Measurements from ENCODE around the gene UBP1. TPM values are rescaled to one million over a fixed set of nuclear protein-coding genes. Genes with fewer than 3 reads are reported as not detected.

Gene UBP1
- total and polyA plus RNA-seq, 9 of the 15 experiments (the other 6 are each of a cell fraction or from before 2014, with no cell fraction given) = 13.6 to 143 (median 79.6) TPM

DNA sequence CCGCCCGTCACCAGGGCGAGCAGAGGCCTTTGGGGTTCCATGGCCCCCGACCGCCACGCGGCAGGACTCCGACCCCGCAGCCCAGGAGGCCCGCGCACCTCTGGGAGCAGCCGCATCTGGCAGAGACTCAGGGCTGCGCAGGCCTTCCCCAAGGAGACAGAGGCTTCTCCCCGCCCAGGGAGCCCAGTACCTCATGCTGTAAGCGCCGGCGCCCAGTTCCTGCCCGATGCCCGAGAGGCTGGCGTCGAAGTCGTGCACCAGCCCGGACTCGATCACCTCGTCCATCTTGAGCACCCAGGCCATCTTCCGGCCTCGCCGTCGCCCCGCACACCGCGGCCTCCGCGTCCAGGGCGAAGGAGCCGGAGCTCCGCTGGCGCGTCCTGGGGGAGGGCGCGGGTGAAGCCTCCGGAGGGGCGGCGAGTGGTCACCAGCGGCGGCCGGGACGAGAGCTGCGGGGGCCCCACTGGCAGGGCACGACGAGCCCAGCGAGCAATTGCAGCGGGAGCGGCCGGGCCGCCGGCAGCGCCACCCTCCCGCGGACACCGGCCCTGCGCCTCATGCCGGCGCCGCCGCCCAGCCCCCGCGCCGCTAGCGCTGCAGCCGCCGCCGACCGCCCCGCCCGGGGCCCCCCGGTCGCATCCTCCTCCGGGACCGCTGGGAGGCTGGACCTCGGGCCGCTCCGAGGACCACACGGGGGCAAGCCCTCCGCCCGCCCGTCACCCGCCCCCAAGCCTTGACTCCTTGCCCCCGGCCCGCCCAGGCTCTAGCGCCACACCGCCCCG lies 468 bp downstream of the UBP1 start (continued):
- TF ChIP-seq, protein P1, sequence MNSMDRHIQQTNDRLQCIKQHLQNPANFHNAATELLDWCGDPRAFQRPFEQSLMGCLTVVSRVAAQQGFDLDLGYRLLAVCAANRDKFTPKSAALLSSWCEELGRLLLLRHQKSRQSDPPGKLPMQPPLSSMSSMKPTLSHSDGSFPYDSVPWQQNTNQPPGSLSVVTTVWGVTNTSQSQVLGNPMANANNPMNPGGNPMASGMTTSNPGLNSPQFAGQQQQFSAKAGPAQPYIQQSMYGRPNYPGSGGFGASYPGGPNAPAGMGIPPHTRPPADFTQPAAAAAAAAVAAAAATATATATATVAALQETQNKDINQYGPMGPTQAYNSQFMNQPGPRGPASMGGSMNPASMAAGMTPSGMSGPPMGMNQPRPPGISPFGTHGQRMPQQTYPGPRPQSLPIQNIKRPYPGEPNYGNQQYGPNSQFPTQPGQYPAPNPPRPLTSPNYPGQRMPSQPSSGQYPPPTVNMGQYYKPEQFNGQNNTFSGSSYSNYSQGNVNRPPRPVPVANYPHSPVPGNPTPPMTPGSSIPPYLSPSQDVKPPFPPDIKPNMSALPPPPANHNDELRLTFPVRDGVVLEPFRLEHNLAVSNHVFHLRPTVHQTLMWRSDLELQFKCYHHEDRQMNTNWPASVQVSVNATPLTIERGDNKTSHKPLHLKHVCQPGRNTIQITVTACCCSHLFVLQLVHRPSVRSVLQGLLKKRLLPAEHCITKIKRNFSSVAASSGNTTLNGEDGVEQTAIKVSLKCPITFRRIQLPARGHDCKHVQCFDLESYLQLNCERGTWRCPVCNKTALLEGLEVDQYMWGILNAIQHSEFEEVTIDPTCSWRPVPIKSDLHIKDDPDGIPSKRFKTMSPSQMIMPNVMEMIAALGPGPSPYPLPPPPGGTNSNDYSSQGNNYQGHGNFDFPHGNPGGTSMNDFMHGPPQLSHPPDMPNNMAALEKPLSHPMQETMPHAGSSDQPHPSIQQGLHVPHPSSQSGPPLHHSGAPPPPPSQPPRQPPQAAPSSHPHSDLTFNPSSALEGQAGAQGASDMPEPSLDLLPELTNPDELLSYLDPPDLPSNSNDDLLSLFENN (IDR thresholded peaks at IDR 0.05; ENCODE audit: low read depth in 2 of 2, low read length in 2 of 2) = 0 out of 4 replicates have a peak, but pooled peaks of 1 of the 2 experiments have one; percentile 10
- TF ChIP-seq EGR1 (conservative IDR thresholded peaks at IDR 0.05) = no peak
- TF ChIP-seq SAFB (IDR thresholded peaks at IDR 0.05; ENCODE audit: borderline replicate concordance, low read depth, low read length) = no peak
- TF ChIP-seq RBM39 (optimal IDR thresholded peaks at IDR 0.05; ENCODE audit: low read depth, low read length) = no peak
- TF ChIP-seq, protein P2, sequence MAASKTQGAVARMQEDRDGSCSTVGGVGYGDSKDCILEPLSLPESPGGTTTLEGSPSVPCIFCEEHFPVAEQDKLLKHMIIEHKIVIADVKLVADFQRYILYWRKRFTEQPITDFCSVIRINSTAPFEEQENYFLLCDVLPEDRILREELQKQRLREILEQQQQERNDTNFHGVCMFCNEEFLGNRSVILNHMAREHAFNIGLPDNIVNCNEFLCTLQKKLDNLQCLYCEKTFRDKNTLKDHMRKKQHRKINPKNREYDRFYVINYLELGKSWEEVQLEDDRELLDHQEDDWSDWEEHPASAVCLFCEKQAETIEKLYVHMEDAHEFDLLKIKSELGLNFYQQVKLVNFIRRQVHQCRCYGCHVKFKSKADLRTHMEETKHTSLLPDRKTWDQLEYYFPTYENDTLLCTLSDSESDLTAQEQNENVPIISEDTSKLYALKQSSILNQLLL (CRISPR knock-in tag; IDR thresholded peaks at IDR 0.05; ENCODE audit: borderline replicate concordance) = no peak
- TF ChIP-seq, protein P3, sequence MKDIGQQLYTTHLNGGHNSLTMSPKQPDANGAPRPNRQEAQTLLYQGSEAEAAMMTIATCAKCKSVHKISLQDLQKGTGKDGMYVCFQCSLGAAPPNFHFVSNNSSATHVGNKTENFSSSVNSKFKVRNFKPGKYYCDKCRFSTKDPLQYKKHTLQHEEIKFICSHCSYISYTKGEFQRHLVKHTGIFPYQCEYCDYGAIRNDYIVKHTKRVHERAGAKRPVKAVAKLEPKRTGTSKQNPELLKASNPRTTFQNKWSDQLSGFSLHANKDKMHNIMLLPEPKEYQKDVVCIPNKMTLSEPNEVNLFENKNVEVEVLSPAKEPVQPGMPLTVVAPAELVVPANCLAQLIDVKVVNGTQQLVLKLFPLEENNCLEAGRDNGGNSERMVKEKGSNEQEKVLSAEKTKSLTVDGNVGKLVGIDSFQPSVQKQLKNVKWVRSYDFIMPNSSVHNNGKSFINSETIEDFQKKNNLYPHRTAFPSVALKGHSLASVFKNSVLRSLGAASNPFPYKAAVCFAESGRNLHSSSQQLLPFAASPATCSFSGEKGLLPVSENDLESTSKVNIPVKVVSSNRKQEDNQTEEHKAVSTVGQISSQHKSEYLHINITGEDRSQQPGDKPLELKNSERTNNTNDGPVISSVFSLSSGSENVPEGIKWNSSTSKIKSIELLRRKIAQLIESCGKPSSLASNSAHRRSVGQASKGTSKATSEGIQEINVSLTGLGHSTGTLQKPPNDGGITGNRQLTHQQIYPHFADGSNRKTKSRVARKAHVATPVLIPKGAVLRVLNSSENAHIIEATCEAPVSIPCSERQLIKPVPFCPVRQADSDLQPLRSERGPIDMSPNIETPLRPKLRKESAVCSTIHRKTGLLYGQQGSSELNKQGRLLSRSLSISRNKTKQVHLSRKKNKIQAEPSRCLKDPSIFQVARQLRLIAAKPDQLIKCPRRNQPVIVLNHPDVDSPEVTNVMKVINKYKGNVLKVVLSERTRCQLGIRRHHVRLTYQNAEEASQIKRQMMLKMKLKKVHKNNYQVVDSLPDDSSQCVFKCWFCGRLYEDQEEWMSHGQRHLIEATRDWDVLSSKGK (CRISPR knock-in tag; IDR thresholded peaks at IDR 0.05) = no peak
- no peak for TF ChIP-seq ATF1 (CRISPR knock-in tag; IDR thresholded peaks at IDR 0.05)
- peak; percentile 40 for TF ChIP-seq ATF1 (tag; IDR thresholded peaks at IDR 0.05)
- TF ChIP-seq ZNF282 (CRISPR knock-in tag; IDR thresholded peaks at IDR 0.05) = peak; percentile 85; the same call in 1 of the 2 replicates
- no peak; the same call in 1 of the 2 replicates for TF ChIP-seq NR4A1 (CRISPR knock-in tag; IDR thresholded peaks at IDR 0.05)
- TF ChIP-seq NR4A1 (tag; IDR thresholded peaks at IDR 0.05) = no peak; the same call in 1 of the 2 replicates
- no peak for TF ChIP-seq NELFE (IDR thresholded peaks at IDR 0.05; ENCODE audit: insufficient read depth, insufficient read length)
- TF ChIP-seq, protein P4, sequence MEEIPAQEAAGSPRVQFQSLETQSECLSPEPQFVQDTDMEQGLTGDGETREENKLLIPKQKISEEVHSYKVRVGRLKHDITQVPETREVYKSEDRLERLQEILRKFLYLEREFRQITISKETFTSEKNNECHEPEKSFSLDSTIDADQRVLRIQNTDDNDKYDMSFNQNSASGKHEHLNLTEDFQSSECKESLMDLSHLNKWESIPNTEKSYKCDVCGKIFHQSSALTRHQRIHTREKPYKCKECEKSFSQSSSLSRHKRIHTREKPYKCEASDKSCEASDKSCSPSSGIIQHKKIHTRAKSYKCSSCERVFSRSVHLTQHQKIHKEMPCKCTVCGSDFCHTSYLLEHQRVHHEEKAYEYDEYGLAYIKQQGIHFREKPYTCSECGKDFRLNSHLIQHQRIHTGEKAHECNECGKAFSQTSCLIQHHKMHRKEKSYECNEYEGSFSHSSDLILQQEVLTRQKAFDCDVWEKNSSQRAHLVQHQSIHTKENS (CRISPR knock-in tag; IDR thresholded peaks at IDR 0.05) = no peak
- TF ChIP-seq, protein P5, sequence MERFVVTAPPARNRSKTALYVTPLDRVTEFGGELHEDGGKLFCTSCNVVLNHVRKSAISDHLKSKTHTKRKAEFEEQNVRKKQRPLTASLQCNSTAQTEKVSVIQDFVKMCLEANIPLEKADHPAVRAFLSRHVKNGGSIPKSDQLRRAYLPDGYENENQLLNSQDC (CRISPR knock-in tag; IDR thresholded peaks at IDR 0.05) = no peak; the same call in 1 of the 2 replicates
- no peak for TF ChIP-seq COPS2 (conservative IDR thresholded peaks at IDR 0.05)
- no peak for TF ChIP-seq KAT2B (IDR thresholded peaks at IDR 0.05; ENCODE audit: low read depth, low read length)
- no peak for TF ChIP-seq ZNF184 (CRISPR knock-in tag; IDR thresholded peaks at IDR 0.05)
- TF ChIP-seq ZFP30 (CRISPR knock-in tag; IDR thresholded peaks at IDR 0.05; ENCODE audit: borderline replicate concordance) = no peak
